ENCODE results near the gene RAD18. TPM values are rescaled to one million over a fixed set of nuclear protein-coding genes. Genes with fewer than 3 reads are reported as not detected.
A peak's percentile ranks its signal among the peaks of the same experiment; 100 is the strongest.

The RAD18 gene
- total RNA-seq, 1 donor from 2014 or later = 22.1 TPM

GRCh38 chr3:8836096-8836495, 127.2 kb downstream of the RAD18 start:
- Histone ChIP-seq H3K9ac (no peak overlapping the region), H3K36me3 (no peaks in the 10 kb centered on the region), H3K4me1 (no peaks in the 10 kb centered on the region), H3K27ac (no peak overlapping the region), H2AFZ (replicated peaks) (no peak overlapping the region), H4K20me1 (ENCODE audit: low read depth) (no peaks in the 10 kb centered on the region), H3F3A (ENCODE audit: low read depth) (no peaks in the 10 kb centered on the region), H3K79me2 (ENCODE audit: low read depth) (no peaks in the 10 kb centered on the region), H3K9me3 (ENCODE audit: low read depth) (no peaks in the 10 kb centered on the region), H3K4me3 (no peak overlapping the region), H3K4me2 (no peak overlapping the region), H3K27me3 (no peaks in the 10 kb centered on the region)
- TF ChIP-seq EZH2phosphoT487 (IDR thresholded peaks at IDR 0.05) (no peak), CTCF (IDR thresholded peaks at IDR 0.05) (no peak), EZH2 (IDR thresholded peaks at IDR 0.05) (no peak)
- no peaks in the 10 kb centered on the region for H3K4me1 Mint-ChIP-seq
- no peaks in the 10 kb centered on the region for H3K9me3 Mint-ChIP-seq
- peak overlapping the region; percentile 62 for H3K27ac Mint-ChIP-seq
- no peaks in the 10 kb centered on the region for H3K36me3 Mint-ChIP-seq
- H3K4me3 Mint-ChIP-seq = no peak overlapping the region
- no peak for DNase-seq (ENCODE audit: low spot score)
- no peaks in the 10 kb centered on the region for H3K27me3 Mint-ChIP-seq (ENCODE audit: insufficient read depth, low read depth)

GRCh38 chr3:8835385-8835784, 127.9 kb downstream of the RAD18 start:
- no peaks in the 10 kb centered on the region for H3K9me3 Mint-ChIP-seq
- H3K27me3 Mint-ChIP-seq (ENCODE audit: insufficient read depth, low read depth) = no peaks in the 10 kb centered on the region
- H3K36me3 Mint-ChIP-seq = no peaks in the 10 kb centered on the region
- Histone ChIP-seq H4K20me1 (ENCODE audit: low read depth) (no peaks in the 10 kb centered on the region), H3K4me3 (no peak overlapping the region), H3K9me3 (ENCODE audit: low read depth) (no peaks in the 10 kb centered on the region), H3F3A (ENCODE audit: low read depth) (no peaks in the 10 kb centered on the region), H3K79me2 (ENCODE audit: low read depth) (no peaks in the 10 kb centered on the region), H3K27ac (no peak overlapping the region), H3K27me3 (no peaks in the 10 kb centered on the region), H3K4me1 (no peaks in the 10 kb centered on the region), H2AFZ (replicated peaks) (no peak overlapping the region), H3K36me3 (no peaks in the 10 kb centered on the region), H3K9ac (no peak overlapping the region), H3K4me2 (no peak overlapping the region)
- H3K27ac Mint-ChIP-seq = no peak overlapping the region
- TF ChIP-seq EZH2 (IDR thresholded peaks at IDR 0.05) = no peak
- no peak for TF ChIP-seq EZH2phosphoT487 (IDR thresholded peaks at IDR 0.05)
- TF ChIP-seq CTCF (IDR thresholded peaks at IDR 0.05) = no peak
- no peak overlapping the region for H3K4me3 Mint-ChIP-seq
- no peak for DNase-seq (ENCODE audit: low spot score)
- H3K4me1 Mint-ChIP-seq = no peaks in the 10 kb centered on the region

GRCh38 chr3:8834974-8835373, 128.3 kb downstream of the RAD18 start:
- H3K4me1 Mint-ChIP-seq = no peaks in the 10 kb centered on the region
- no peaks in the 10 kb centered on the region for H3K4me1 ChIP-seq
- TF ChIP-seq EZH2phosphoT487 (IDR thresholded peaks at IDR 0.05) (no peak), CTCF (IDR thresholded peaks at IDR 0.05) (no peak), EZH2 (IDR thresholded peaks at IDR 0.05) (no peak)
- H3K27me3 Mint-ChIP-seq (ENCODE audit: insufficient read depth, low read depth) = no peaks in the 10 kb centered on the region
- H3K9me3 ChIP-seq (ENCODE audit: low read depth) = no peaks in the 10 kb centered on the region
- H4K20me1 ChIP-seq (ENCODE audit: low read depth) = no peaks in the 10 kb centered on the region
- no peak overlapping the region for H3K4me3 ChIP-seq
- H3K79me2 ChIP-seq (ENCODE audit: low read depth) = no peaks in the 10 kb centered on the region
- H3K4me2 ChIP-seq = no peak overlapping the region
- H2AFZ ChIP-seq (replicated peaks) = no peak overlapping the region
- H3K9ac ChIP-seq = no peak overlapping the region
- no peak for DNase-seq (ENCODE audit: low spot score)
- H3K36me3 Mint-ChIP-seq = no peaks in the 10 kb centered on the region
- no peak overlapping the region for H3K27ac ChIP-seq
- no peaks in the 10 kb centered on the region for H3K9me3 Mint-ChIP-seq
- no peak overlapping the region for H3K4me3 Mint-ChIP-seq
- no peaks in the 10 kb centered on the region for H3F3A ChIP-seq (ENCODE audit: low read depth)
- H3K36me3 ChIP-seq = no peaks in the 10 kb centered on the region
- H3K27me3 ChIP-seq = no peaks in the 10 kb centered on the region
- no peak overlapping the region for H3K27ac Mint-ChIP-seq

Data from neural progenitor cell (in vitro differentiated cells).